SKM-1 (cell line): Measurements from ENCODE around the gene MTMR3.

Source experiments
- DNase-seq: peaks from one replicate; lab custom pipeline; 2025; ENCODE audit not compliant: unreplicated experiment; lab: John Stamatoyannopoulos, UW

MTMR3 gene

GRCh38 chr22:29914165-29914564 is 31.2 kb downstream of the MTMR3 start:
- DNase-seq: no peak

GRCh38 chr22:29914991-29915533 is 32.1 kb downstream of the MTMR3 start:
- DNase-seq: no peak

DNA sequence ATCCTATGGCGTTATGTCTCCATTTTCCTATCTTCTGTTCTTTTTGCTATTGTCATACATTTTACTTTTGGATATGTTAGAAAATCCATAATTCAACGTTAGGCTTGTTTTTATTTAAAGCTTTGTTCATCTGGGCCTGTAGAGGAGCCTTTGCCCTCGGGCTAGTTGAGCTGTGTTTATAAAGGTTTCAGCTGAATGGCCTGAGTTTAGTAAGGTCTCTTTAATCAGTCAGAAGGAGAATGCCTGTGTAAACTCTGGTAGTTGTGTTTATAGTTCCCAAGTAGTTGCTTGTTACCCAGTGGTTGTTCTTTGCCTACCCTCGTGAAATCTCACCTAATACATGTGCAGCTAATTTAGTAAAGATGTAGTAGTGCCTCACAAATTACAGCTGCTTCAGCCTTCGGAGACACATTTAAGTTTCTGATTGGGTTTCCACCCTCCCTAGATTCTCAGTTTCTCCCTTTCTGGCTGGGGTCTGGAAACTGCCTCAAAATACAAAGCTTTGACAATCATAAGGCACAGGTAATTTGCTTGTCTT is 33.1 kb downstream of the MTMR3 start:
- DNase-seq: no peak

GRCh38 chr22:29917052-29917902 is 34.3 kb downstream of the MTMR3 start:
- no peak for DNase-seq

DNA sequence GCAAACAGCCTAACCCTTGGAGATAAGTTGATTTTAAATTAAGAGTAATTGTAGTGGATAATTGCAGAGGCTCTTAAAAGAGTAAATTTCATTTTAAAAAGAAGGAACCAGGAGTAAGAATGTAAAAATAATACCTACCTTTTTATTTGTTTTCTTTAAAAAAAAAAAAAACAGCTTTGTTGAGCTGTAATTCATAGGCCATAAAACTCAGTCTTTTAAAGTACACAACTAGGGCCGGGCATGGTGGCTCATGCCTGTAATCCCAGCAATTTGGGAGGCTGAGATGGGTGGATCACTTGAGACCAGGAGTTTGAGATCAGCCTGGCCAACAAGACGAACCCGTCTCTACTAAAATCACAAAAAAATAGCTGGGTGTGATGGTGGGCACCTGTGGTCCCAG is 42.4 kb downstream of the MTMR3 start:
- no peak for DNase-seq

- no peak for DNase-seq
These were observed 43.1 kb downstream of the MTMR3 start for GRCh38 chr22:29926057-29926456.

GRCh38 chr22:29932136-29932535 is 49.2 kb downstream of the MTMR3 start:
- no peak for DNase-seq

GRCh38 chr22:29933619-29934018 is 50.6 kb downstream of the MTMR3 start:
- DNase-seq: no peak

DNA sequence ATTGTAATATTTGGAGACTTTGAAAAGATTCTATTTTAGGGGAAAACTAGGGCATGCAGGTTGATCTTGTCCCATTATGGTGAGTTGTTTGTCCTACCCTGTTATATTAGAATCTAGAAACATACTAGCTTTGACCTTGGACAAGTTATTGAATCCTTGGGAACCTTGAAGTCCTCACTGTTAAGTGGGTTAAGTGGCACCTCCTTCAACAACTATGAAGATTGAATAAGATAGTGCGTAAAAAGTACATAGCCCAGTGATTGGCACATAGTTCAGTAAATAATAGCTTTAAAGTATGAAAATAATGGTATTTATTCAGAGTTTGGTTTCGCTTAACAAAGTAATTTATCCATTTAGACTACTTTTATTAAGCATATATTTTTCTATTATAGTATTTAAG is 51.6 kb downstream of the MTMR3 start:
- DNase-seq: no peak

DNA sequence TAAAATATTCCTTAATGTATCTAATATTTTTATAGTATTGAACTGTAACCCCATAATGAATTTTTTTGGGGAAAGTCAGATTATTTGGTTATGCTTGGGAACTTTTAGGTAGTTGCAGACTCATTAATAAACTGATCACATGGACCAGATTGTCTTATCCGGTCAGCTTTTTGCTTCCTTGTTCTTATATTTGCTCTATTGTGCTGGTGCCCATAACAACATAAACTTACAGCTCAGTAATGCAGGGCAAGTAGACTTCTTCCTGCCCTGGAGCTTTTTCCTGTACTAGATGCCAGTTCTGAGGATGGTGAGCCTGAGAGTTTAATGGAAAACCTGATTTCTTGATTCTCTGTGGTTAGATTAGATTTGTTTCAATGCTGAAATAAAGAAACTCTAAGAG is 53.2 kb downstream of the MTMR3 start:
- no peak for DNase-seq

- DNase-seq: no peak
These were observed 55.1 kb downstream of the MTMR3 start for GRCh38 chr22:29937940-29938693.

GRCh38 chr22:29940526-29940925 is 57.6 kb downstream of the MTMR3 start:
- DNase-seq: no peak

GRCh38 chr22:29944339-29944738 is 61.4 kb downstream of the MTMR3 start:
- DNase-seq: no peak

GRCh38 chr22:29945435-29945834 is 62.5 kb downstream of the MTMR3 start:
- no peak for DNase-seq

GRCh38 chr22:29946220-29946619 is 63.2 kb downstream of the MTMR3 start:
- DNase-seq: no peak

GRCh38 chr22:29947410-29948384 is 64.7 kb downstream of the MTMR3 start:
- DNase-seq: no peak

DNA sequence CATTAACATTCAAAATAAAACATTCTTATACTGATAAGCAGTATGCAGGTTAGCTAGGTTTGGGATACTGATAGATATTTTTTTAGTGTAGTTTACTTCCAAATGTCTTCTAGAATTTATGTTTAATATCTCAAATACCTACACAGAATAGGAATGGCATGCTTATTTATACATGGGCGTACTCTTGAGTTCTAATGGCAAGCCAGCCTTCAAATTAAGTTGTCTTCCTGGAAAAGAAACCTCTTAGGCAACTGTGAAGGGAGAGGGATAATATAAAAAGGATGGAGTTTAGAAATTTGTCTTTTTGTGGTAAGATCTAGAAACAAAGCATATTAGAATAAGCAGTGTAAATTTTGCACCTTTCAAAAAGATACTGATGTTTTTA is 65.4 kb downstream of the MTMR3 start:
- DNase-seq: no peak

GRCh38 chr22:29949872-29950271 is 66.9 kb downstream of the MTMR3 start:
- no peak for DNase-seq

DNA sequence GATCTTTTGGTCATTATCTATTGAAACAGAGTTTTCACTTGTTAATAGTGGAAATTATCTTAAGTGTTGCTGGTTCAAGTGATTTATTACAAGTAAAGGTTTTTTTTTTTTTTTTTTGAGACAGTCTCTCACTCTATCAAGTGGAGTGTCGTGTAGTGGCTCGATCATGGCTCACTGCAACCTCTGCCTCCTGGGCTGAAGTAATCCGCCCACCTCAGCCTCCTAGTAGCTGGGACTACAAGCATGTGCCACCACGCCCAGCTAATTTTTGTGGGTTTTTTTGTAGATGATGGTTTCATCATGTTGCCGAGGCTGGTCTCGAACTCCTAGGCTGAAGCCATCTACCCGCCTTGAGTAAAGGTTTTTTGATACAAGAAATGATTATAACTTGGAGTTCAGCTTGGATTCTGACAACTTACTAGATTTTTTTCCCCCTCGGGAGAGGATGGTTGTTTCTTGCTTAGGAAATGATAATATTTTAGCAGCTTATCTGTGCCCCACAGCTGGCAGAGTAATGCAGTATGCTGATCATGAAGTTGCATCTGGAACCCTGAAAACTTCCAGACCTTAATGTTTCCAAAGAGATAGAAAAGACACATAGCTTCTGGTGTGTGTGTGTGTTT is 68.9 kb downstream of the MTMR3 start:
- no peak for DNase-seq

GRCh38 chr22:29954203-29954855 is 71.4 kb downstream of the MTMR3 start:
- no peak for DNase-seq
